ENCODE measurements around the gene NECAB2.

The NECAB2 gene

DNA sequence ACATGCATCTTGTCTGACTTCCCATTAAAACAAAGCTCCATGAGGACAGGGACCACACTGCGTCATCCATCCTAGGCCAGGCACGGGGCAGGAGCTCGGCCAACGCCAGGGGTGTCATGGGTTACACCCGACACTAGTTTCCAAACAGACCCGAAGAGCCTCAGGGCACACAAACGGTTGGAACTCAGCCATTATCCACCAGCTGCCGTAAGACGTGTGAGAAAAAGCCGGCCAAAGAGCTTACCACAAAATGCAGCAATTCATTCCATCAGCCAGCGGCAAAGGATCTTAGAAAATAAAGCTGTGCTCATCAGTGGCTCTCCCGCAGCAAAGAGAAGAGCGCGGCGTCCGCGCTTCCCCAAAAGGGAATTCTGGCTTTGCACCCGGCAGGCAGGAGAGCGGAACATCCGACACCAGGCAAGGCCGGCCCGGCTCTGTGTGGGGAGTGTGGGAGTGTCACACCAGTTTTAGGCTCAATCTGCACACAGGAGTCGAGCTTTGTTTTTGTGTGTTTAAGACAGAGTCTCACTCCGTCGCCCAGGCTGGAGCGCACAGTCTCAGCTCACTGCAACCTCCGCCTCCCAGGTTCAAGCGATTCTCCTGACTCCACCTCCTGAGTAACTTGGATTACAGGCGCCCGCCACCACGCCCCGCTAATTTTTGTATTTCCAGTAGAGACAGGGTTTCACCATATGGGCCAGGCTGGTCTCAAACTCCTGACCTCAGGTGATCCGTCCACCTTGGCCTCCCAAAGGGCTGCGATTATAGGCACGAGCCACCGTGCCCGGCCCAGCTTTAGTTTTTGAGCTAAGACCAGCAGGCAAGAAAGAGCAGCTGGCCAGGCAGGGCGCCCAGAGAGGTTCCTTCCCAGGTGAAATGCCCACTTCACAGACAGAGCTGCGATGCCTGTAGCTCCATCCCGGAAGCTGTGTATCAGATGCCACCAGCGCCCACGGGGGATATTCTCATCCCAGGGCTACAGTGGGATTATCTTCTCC, 73.1 kb downstream of the NECAB2 start:
- no peaks in the 10 kb centered on the region for H3K4me1 Mint-ChIP-seq (ENCODE audit: low read depth)
- H3K27me3 Mint-ChIP-seq: peaks cover 23% of the 10 kb centered on the region
- no peaks in the 10 kb centered on the region for H3K36me3 Mint-ChIP-seq (ENCODE audit: low read depth)
- no peak overlapping the region for H3K4me3 Mint-ChIP-seq
- no peaks in the 10 kb centered on the region for H3K9me3 Mint-ChIP-seq
- no peak overlapping the region for H3K27ac Mint-ChIP-seq

GRCh38 chr16:84041881-84042280, 73.8 kb downstream of the NECAB2 start:
- H3K4me1 Mint-ChIP-seq (ENCODE audit: low read depth): no peaks in the 10 kb centered on the region
- peaks cover 23% of the 10 kb centered on the region for H3K27me3 Mint-ChIP-seq
- no peak overlapping the region for H3K4me3 Mint-ChIP-seq
- no peaks in the 10 kb centered on the region for H3K9me3 Mint-ChIP-seq
- H3K27ac Mint-ChIP-seq: no peak overlapping the region
- no peaks in the 10 kb centered on the region for H3K36me3 Mint-ChIP-seq (ENCODE audit: low read depth)

DNA sequence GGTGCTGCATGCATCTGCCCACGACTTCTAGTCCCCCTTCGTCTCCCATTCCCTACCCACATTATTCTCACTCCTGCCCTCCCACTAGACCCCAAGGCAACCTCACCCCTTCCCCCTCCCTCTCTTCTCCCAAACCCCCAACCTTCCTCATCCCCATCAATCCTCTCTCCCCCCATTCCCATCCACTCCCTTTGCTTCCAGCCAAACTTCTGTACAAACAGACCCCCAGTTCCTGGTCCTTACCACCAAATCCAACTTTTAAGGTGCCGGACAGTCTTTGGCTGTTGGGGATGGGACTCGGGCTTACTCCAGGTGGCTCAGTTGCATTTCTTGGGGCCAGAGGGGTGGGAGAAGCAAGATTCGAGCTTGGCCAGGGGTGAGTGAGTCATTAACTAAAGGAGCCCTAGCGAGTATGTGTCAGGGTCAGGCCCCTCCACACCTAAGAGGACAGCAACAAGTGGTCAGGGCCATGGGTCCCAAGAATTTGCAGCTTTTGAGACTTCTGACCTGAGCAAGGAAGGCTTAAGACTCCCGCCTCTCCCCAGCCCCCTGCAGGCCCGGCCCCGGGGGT, 74.3 kb downstream of the NECAB2 start, which contains the start of gene SLC38A8:
Gene SLC38A8 (minus strand): TSS at position 488 of the 571 bp plus-strand sequence. CDS start 638 bp downstream, outside the sequence.
- H3K9me3 Mint-ChIP-seq: no peaks in the 10 kb centered on the region
- H3K4me1 Mint-ChIP-seq (ENCODE audit: low read depth): no peaks in the 10 kb centered on the region
- H3K27ac Mint-ChIP-seq: no peak within 1 kb of the TSS
- no peaks in the 10 kb centered on the region for H3K36me3 Mint-ChIP-seq (ENCODE audit: low read depth)
- H3K27me3 Mint-ChIP-seq: peaks cover 23% of the 10 kb centered on the region
- H3K4me3 Mint-ChIP-seq: no peak within 1 kb of the TSS

GRCh38 chr16:84042879-84043485, 74.9 kb downstream of the NECAB2 start:
- no peaks in the 10 kb centered on the region for H3K36me3 Mint-ChIP-seq (ENCODE audit: low read depth)
- peaks cover 23% of the 10 kb centered on the region for H3K27me3 Mint-ChIP-seq
- H3K4me1 Mint-ChIP-seq (ENCODE audit: low read depth): no peaks in the 10 kb centered on the region

GRCh38 chr16:84043486-84044117, 75.6 kb downstream of the NECAB2 start:
- no peak overlapping the region for H3K27ac Mint-ChIP-seq
- peaks cover 21% of the 10 kb centered on the region for H3K27me3 Mint-ChIP-seq
- H3K36me3 Mint-ChIP-seq (ENCODE audit: low read depth): no peaks in the 10 kb centered on the region
- no peaks in the 10 kb centered on the region for H3K9me3 Mint-ChIP-seq
- no peak overlapping the region for H3K4me3 Mint-ChIP-seq
- H3K4me1 Mint-ChIP-seq (ENCODE audit: low read depth): no peaks in the 10 kb centered on the region

More at GRCh38 chr16:84042879-84043485, 74.9 kb downstream of the NECAB2 start:
- Mint-ChIP-seq H3K27ac (no peak overlapping the region), H3K4me3 (no peak overlapping the region), H3K9me3 (no peaks in the 10 kb centered on the region)

DNA sequence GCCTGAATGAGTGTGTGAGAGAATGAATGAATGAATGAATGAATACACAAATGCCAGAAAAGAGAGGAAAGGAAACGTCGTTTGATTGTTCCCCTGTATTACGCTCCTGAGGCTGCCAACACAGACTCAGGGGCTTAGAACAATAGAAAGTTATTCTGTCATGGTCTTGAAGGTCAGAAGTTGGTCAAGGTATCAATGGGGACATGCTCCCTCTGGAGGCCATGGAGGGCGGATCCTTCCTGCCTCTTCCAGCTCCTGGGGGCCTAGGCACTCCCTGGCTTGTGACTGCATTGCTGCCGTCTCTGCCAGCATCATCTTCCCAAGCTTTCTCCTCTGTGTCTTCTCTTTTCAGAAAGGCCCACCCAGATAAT, 76.1 kb downstream of the NECAB2 start:
- no peak overlapping the region for H3K4me3 Mint-ChIP-seq
- H3K36me3 Mint-ChIP-seq (ENCODE audit: low read depth): no peaks in the 10 kb centered on the region
- H3K27me3 Mint-ChIP-seq: peaks cover 16% of the 10 kb centered on the region
- H3K4me1 Mint-ChIP-seq (ENCODE audit: low read depth): no peaks in the 10 kb centered on the region
- H3K9me3 Mint-ChIP-seq: no peaks in the 10 kb centered on the region
- no peak overlapping the region for H3K27ac Mint-ChIP-seq

- H3K9me3 Mint-ChIP-seq: no peaks in the 10 kb centered on the region
- no peaks in the 10 kb centered on the region for H3K36me3 Mint-ChIP-seq (ENCODE audit: low read depth)
- no peaks in the 10 kb centered on the region for H3K4me1 Mint-ChIP-seq (ENCODE audit: low read depth)
- no peak overlapping the region for H3K27ac Mint-ChIP-seq
- H3K4me3 Mint-ChIP-seq: no peak overlapping the region
- peaks cover 12% of the 10 kb centered on the region for H3K27me3 Mint-ChIP-seq
These were observed 77.2 kb downstream of the NECAB2 start for GRCh38 chr16:84045001-84045817.

- no peaks in the 10 kb centered on the region for H3K36me3 Mint-ChIP-seq (ENCODE audit: low read depth)
- no peak overlapping the region for H3K27ac Mint-ChIP-seq
- no peaks in the 10 kb centered on the region for H3K4me1 Mint-ChIP-seq (ENCODE audit: low read depth)
- peaks cover 7% of the 10 kb centered on the region for H3K27me3 Mint-ChIP-seq
- H3K9me3 Mint-ChIP-seq: no peaks in the 10 kb centered on the region
- no peak overlapping the region for H3K4me3 Mint-ChIP-seq
These were observed 77.9 kb downstream of the NECAB2 start for GRCh38 chr16:84045818-84046470.

DNA sequence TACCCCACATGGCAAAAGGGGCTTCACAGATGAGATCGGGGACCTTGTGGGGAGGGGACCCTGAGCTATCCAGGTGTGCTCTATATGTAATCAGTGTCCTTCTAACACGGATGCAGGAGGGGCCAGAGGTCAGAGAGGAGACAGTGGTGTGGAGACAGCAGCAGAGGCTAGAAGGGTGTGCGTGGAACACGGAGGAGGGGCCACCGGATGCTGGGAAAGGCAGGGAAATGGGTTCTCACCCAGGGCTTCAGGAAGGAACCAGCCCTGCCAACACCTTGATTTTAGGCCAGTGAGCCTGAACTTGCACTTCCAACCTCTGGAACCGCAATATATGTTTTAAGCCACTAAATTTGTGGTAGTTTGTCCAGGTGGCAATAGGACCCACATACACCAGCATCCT, 79.2 kb downstream of the NECAB2 start:
- no peaks in the 10 kb centered on the region for H3K4me1 Mint-ChIP-seq (ENCODE audit: low read depth)
- peaks cover under 1% of the 10 kb centered on the region for H3K36me3 Mint-ChIP-seq (ENCODE audit: low read depth)
- H3K27me3 Mint-ChIP-seq: peaks cover 6% of the 10 kb centered on the region
- H3K9me3 Mint-ChIP-seq: no peaks in the 10 kb centered on the region
- H3K4me3 Mint-ChIP-seq: no peak overlapping the region
- H3K27ac Mint-ChIP-seq: no peak overlapping the region

GRCh38 chr16:84047626-84048025, 79.6 kb downstream of the NECAB2 start:
- no peaks in the 10 kb centered on the region for H3K9me3 Mint-ChIP-seq
- H3K4me1 Mint-ChIP-seq (ENCODE audit: low read depth): no peaks in the 10 kb centered on the region
- H3K4me3 Mint-ChIP-seq: no peak overlapping the region
- H3K36me3 Mint-ChIP-seq (ENCODE audit: low read depth): peaks cover 4% of the 10 kb centered on the region
- H3K27me3 Mint-ChIP-seq: peaks cover 6% of the 10 kb centered on the region
- H3K27ac Mint-ChIP-seq: no peak overlapping the region

- H3K36me3 Mint-ChIP-seq (ENCODE audit: low read depth): peaks cover 11% of the 10 kb centered on the region
- H3K4me3 Mint-ChIP-seq: no peak overlapping the region
- H3K4me1 Mint-ChIP-seq (ENCODE audit: low read depth): no peaks in the 10 kb centered on the region
- H3K27me3 Mint-ChIP-seq: peaks cover 6% of the 10 kb centered on the region
- no peaks in the 10 kb centered on the region for H3K9me3 Mint-ChIP-seq
- H3K27ac Mint-ChIP-seq: no peak overlapping the region
These were observed 80.2 kb downstream of the NECAB2 start for GRCh38 chr16:84048270-84048669.

DNA sequence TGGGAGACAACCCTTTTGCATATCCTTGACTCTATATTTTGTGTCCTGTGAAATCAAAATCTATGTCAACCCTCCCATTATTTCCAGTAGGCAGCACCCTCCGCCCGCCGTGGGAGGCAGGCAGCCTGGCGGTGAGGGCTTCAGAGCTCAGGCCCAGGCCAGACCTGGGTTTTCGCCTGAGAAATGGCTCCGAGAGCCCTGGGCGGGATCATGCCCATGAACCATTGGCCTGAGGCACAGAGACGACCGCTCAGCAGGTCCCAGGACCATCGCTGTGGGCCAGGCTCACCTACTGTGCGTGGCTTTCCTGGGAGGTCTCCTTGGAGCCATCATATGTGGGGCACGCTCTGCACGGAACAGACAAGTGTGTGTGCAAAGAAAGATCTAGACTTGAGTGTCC, 80.8 kb downstream of the NECAB2 start:
- Mint-ChIP-seq H3K36me3 (ENCODE audit: low read depth) (peaks cover 17% of the 10 kb centered on the region), H3K4me3 (no peak overlapping the region), H3K27ac (no peak overlapping the region), H3K27me3 (peaks cover 5% of the 10 kb centered on the region), H3K9me3 (no peaks in the 10 kb centered on the region), H3K4me1 (ENCODE audit: low read depth) (no peaks in the 10 kb centered on the region)

- H3K4me3 Mint-ChIP-seq: no peak overlapping the region
- no peaks in the 10 kb centered on the region for H3K9me3 Mint-ChIP-seq
- H3K27me3 Mint-ChIP-seq: no peaks in the 10 kb centered on the region
- peaks cover 20% of the 10 kb centered on the region for H3K36me3 Mint-ChIP-seq (ENCODE audit: low read depth)
- no peak overlapping the region for H3K27ac Mint-ChIP-seq
- H3K4me1 Mint-ChIP-seq (ENCODE audit: low read depth): no peaks in the 10 kb centered on the region
These were observed 81.5 kb downstream of the NECAB2 start for GRCh38 chr16:84049403-84050060.

Measured in stimulated activated naive CD8-positive, alpha-beta T cell treated with anti-CD3 and anti-CD28 coated beads, Interleukin-15, Interleukin-2, amounts not matched to agents 100 ng/mL and 50 ng/mL, for 24 hours (primary cell).